ENCODE results near the gene CATSPERZ.

Gene CATSPERZ

DNA sequence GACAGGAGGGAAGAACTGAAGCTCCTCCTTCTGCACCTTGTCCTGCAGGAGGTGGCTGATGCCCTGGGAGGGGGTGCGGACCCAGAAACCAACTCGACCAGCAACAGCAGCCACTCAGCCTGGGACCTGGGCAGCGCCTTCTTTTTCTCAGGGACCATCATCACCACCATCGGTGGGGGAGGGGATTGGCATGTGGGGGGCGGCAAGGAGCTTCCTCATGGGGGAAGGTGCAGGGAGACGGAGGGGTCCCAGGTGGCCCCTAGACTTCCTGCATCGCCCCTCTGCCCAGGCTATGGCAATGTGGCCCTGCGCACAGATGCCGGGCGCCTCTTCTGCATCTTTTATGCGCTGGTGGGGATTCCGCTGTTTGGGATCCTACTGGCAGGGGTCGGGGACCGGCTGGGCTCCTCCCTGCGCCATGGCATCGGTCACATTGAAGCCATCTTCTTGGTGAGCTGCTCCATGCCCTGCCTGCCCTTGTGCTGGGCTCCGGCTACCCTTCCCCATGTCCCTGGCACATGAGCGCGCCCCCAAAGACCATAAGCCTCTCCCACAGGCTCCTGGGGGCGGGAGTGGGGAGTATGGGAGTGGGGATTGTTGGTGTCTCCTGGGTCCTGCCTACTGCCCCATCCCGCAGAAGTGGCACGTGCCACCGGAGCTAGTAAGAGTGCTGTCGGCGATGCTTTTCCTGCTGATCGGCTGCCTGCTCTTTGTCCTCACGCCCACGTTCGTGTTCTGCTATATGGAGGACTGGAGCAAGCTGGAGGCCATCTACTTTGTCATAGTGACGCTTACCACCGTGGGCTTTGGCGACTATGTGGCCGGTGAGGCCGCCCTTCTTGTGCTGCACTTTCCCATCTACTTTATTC, 3.1 kb upstream of the CATSPERZ start:
- no peak for DNase-seq (ENCODE audit: low read depth, low spot score)
- ChIA-PET CTCF (interaction anchor here (0.9 to 3.2 kb wide), 4 partner anchors 8 to 93 kb away, joined by 4 to 15 read pairs (median 5); partner anchors contain the start of gene PLCB3), POLR2A (no interaction called here)
- H3K4me3 ChIP-seq (ENCODE audit: low read depth, low read length) = no peak overlapping the region
- TF ChIP-seq, protein P1, sequence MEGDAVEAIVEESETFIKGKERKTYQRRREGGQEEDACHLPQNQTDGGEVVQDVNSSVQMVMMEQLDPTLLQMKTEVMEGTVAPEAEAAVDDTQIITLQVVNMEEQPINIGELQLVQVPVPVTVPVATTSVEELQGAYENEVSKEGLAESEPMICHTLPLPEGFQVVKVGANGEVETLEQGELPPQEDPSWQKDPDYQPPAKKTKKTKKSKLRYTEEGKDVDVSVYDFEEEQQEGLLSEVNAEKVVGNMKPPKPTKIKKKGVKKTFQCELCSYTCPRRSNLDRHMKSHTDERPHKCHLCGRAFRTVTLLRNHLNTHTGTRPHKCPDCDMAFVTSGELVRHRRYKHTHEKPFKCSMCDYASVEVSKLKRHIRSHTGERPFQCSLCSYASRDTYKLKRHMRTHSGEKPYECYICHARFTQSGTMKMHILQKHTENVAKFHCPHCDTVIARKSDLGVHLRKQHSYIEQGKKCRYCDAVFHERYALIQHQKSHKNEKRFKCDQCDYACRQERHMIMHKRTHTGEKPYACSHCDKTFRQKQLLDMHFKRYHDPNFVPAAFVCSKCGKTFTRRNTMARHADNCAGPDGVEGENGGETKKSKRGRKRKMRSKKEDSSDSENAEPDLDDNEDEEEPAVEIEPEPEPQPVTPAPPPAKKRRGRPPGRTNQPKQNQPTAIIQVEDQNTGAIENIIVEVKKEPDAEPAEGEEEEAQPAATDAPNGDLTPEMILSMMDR (IDR thresholded peaks at IDR 0.05; ENCODE audit: insufficient read depth, low read length, missing control alignments) = no peak

DNA sequence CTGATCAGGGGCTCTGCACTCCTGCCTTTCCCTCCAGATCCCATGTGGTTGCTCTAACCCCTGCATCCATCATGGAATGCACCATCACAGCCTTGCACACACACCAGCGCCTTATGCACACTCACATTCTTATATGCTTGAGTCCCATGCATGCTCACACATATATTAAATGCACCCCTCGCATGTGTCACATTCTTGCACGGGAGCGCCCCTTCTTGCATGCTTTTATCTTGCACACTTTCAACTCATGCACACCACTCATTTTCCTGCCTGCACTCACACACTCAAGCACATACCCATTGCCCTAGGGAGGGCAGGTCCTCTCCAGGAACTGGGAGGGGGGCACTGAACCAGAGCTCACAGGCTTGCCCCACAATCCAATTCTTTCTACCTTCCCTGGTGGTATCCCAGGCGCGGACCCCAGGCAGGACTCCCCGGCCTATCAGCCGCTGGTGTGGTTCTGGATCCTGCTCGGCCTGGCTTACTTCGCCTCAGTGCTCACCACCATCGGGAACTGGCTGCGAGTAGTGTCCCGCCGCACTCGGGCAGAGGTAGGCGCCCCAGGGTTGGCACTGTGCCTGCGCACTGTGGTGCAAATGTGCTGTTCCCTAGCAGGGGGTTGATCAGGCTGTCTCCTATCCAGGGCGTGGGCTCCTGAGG, 2.3 kb upstream of the CATSPERZ start:
- no peak overlapping the region for H3K4me3 ChIP-seq (ENCODE audit: low read depth, low read length)
- no peak for DNase-seq (ENCODE audit: low read depth, low spot score)
- TF ChIP-seq, protein P1 (IDR thresholded peaks at IDR 0.05; ENCODE audit: insufficient read depth, low read length, missing control alignments) = no peak
- ChIA-PET POLR2A (no interaction called here), CTCF (interaction anchor here (1.1 to 3.2 kb wide), 3 partner anchors 9 to 93 kb away, joined by 3 to 15 read pairs (median 5); no protein-coding TSS in a partner anchor)

DNA sequence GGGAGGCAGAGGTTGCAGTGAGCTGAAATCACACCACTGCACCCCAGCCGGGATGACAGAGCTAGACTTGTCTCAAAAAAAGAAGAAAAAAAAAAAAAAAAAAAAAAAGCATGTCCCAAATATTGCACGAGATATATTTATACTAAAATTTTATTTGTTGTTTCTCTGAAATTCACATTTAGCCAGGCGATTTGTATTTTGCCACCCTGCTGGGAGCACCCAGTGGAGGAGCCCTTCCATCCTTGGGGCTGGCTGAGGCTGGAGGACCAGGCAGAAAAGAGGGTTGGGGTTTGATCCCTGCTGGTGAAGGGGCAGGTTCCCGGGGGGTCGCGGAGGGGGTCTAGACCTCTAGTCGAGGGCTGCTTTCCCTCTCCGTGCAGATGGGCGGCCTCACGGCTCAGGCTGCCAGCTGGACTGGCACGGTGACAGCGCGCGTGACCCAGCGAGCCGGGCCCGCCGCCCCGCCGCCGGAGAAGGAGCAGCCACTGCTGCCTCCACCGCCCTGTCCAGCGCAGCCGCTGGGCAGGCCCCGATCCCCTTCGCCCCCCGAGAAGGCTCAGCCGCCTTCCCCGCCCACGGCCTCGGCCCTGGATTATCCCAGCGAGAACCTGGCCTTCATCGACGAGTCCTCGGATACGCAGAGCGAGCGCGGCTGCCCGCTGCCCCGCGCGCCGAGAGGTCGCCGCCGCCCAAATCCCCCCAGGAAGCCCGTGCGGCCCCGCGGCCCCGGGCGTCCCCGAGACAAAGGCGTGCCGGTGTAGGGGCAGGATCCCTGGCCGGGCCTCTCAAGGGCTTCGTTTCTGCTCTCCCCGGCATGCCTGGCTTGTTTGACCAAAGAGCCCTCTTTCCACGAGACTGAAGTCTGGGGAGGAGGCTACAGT, 952 bp upstream of the CATSPERZ start:
- ChIA-PET POLR2A (no interaction called here), CTCF (interaction anchor here (1.1 to 3.2 kb wide), 3 partner anchors 10 to 91 kb away, joined by 3 to 15 read pairs (median 4); no protein-coding TSS in a partner anchor)
- H3K4me3 ChIP-seq (ENCODE audit: low read depth, low read length) = peak overlapping the region; percentile 32
- no peak for DNase-seq (ENCODE audit: low read depth, low spot score)
- TF ChIP-seq, protein P1 (IDR thresholded peaks at IDR 0.05; ENCODE audit: insufficient read depth, low read length, missing control alignments) = no peak

DNA sequence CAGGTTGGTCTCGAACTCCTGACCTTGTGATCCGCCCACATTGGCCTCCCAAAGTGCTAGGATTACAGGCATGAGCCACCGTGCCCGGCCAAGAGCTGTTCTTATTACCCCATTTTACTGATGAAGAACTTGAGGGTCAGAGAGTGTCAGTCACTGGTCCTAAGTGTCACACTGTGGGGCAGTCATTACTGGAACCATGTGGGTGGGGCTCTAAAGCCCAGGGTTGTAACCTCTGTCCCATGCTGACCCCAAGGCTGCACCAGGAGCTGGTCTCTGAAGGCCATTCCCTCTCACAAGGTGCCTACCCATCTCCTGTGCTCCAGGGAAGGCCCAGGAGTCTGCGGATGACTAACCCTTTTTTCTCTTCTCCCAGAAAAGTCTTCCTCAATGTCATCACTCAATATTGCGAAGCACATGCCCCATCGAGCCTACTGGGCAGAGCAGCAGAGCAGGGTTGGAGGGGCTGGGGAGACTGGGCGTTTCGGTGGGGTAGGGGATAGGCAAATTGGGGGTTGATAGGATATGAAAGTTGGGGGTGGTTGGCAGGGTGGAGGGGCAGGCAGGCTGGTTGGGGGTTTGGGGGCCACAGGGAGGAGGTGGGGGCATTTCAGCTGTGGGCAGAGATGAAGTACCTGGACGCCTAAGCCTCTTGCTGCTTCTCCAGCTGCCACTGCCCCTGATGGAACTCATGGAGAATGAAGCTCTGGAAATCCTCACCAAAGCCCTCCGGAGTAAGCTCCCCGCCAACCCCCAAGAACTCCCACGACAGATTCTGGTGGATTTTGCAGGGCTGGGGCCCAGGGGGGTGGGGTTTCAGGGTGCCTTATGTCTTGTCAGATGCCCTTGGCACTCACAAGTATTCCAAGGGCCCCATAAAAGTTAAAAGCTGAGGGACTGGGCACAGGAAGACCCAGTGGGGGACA, 3.2 kb downstream of the CATSPERZ start:
- DNase-seq (ENCODE audit: low read depth, low spot score) = no peak
- H3K4me3 ChIP-seq (ENCODE audit: low read depth, low read length) = no peak overlapping the region
- CTCF ChIA-PET = interaction anchor here (0.6 to 8.2 kb wide), 37 partner anchors 9 to 466 kb away, joined by 3 to 305 read pairs (median 9); partner anchors contain the start of genes BAD, FERMT3, GPR137 and KCNK4
- POLR2A ChIA-PET = interaction anchor here (1.0 to 2.3 kb wide), 3 partner anchors 15 to 51 kb away, joined by 3 to 12 read pairs (median 3); partner anchors contain the start of gene PRDX5
- TF ChIP-seq, protein P1 (IDR thresholded peaks at IDR 0.05; ENCODE audit: insufficient read depth, low read length, missing control alignments) = no peak

GRCh38 chr11:64304032-64304315, 3.8 kb downstream of the CATSPERZ start:
- peak overlapping the region; percentile 73 for H3K4me3 ChIP-seq (ENCODE audit: low read depth, low read length)
- CTCF ChIA-PET = interaction anchor here (0.6 to 8.2 kb wide), 32 partner anchors 10 to 304 kb away, joined by 3 to 305 read pairs (median 10); partner anchors contain the start of genes BAD, FERMT3, GPR137 and KCNK4
- TF ChIP-seq, protein P1 (IDR thresholded peaks at IDR 0.05; ENCODE audit: insufficient read depth, low read length, missing control alignments) = no peak
- no peak for DNase-seq (ENCODE audit: low read depth, low spot score)
- POLR2A ChIA-PET = interaction anchor here (1.3 to 2.3 kb wide), 4 partner anchors 14 to 118 kb away, joined by 4 to 12 read pairs (median 10); partner anchors contain the start of genes PRDX5, STIP1 and TRMT112

Measured in AG04449 (cell line).